ENCODE measurements around the gene MEIS3. TPM values are rescaled to one million over a fixed set of nuclear protein-coding genes. Genes with fewer than 3 reads are reported as not detected.

MEIS3 gene
- total and polyA plus RNA-seq, 10 of the 15 experiments (the other 5 are each of a cell fraction or from before 2014, with no cell fraction given) = 0.05 to 0.23 TPM; not detected in 8

DNA sequence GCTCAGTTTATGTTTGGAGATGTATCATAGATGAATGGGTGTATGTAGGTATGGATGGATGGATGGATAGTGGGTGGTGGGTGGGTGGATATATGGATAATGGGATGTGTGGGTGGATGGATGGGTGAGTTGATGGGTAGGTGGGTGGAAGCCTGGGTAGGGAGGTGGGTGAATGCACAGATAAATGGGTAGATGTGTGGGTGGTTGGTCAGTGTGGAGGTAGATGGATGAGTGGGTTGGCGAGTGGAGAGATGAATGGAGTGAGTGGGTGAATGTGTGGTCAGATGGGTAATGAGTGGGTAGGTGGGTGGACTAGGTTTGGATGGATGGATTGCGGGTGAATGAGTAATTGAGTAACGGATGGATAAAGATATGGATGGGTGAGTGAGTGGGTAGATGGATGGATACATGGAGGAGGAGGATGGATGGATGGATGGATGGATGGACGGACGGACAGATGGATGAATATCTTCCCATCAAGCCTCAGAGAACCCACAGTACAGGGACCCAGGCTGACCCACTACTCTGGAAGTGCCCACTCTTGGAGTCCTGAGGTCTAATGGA is 13.4 kb downstream of the MEIS3 start (continued):
- TF ChIP-seq, protein P1, sequence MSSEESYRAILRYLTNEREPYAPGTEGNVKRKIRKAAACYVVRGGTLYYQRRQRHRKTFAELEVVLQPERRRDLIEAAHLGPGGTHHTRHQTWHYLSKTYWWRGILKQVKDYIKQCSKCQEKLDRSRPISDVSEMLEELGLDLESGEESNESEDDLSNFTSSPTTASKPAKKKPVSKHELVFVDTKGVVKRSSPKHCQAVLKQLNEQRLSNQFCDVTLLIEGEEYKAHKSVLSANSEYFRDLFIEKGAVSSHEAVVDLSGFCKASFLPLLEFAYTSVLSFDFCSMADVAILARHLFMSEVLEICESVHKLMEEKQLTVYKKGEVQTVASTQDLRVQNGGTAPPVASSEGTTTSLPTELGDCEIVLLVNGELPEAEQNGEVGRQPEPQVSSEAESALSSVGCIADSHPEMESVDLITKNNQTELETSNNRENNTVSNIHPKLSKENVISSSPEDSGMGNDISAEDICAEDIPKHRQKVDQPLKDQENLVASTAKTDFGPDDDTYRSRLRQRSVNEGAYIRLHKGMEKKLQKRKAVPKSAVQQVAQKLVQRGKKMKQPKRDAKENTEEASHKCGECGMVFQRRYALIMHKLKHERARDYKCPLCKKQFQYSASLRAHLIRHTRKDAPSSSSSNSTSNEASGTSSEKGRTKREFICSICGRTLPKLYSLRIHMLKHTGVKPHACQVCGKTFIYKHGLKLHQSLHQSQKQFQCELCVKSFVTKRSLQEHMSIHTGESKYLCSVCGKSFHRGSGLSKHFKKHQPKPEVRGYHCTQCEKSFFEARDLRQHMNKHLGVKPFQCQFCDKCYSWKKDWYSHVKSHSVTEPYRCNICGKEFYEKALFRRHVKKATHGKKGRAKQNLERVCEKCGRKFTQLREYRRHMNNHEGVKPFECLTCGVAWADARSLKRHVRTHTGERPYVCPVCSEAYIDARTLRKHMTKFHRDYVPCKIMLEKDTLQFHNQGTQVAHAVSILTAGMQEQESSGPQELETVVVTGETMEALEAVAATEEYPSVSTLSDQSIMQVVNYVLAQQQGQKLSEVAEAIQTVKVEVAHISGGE (CRISPR knock-in tag; IDR thresholded peaks at IDR 0.05) = no peak

DNA sequence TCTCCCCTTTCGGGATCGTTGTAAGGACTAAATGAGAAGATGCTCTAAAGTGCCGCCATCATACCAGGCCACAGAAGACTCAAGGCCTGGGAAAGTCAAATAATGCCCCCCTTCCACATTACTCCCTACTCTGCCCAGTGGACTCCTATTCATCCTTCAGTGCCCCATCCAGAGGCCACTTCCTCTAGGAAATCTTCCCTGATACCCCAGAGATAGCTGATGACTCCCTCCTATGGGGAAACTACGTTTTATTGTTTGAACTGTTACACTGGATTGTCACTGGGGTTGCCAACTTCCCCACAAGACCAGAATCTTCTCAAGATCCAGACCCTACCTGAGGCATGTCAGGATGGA is 14.2 kb downstream of the MEIS3 start:
- Histone ChIP-seq H3K36me3 (ENCODE audit: control insufficient read depth in 2 of 2, insufficient read depth in 2 of 2, low read length in 1 of 2) (no peaks in the 10 kb centered on the region), H3K4me3 (no peak overlapping the region), H2AFZ (ENCODE audit: control insufficient read depth, low read depth, low read length) (no peak overlapping the region), H3K27me3 (replicated peaks in 1 of 2; ENCODE audit: control insufficient read depth in 2 of 2, insufficient read depth in 2 of 2, low read length in 1 of 2) (no peaks in the 10 kb centered on the region; a peak in 1 of 4 replicates), H3K4me1 (ENCODE audit: control insufficient read depth, insufficient read depth, low read length) (no peaks in the 10 kb centered on the region), H3K4me2 (ENCODE audit: control insufficient read depth, insufficient read depth) (no peak overlapping the region), H3K27ac (ENCODE audit: control insufficient read depth, insufficient read depth) (no peak overlapping the region), H3K9ac (ENCODE audit: control insufficient read depth, insufficient read depth, low read length) (no peak overlapping the region), H3K9me3 (replicated peaks; ENCODE audit: control insufficient read depth, insufficient read depth, low read length) (no peaks in the 10 kb centered on the region), H3K79me2 (ENCODE audit: control insufficient read depth, insufficient read depth, low read length) (no peaks in the 10 kb centered on the region), H4K20me1 (ENCODE audit: control insufficient read depth, insufficient read depth) (no peaks in the 10 kb centered on the region)
- intact Hi-C loops (cut with micrococcal nuclease; ENCODE audit: unreplicated experiment) (no loop called here), in situ Hi-C loops (cut with MboI) (no loop called here)
- POLR2A ChIA-PET = no interaction called here
- SMC1A ChIA-PET (ENCODE audit: uncharacterized antibody, unreplicated experiment) = no interaction called here
- DNase-seq (ENCODE audit: low read depth, low spot score) (no peak), ATAC-seq (no peak), FAIRE-seq (no peak)
- RAD21 ChIA-PET (ENCODE audit: unreplicated experiment) = interaction anchor here (0.6 kb wide), 1 partner anchor 28 kb away, joined by 3 read pairs; no protein-coding TSS in a partner anchor
- no TSS peak for BruUV-seq (replicated peaks)
- CTCF ChIA-PET = interaction anchor here (1.3 kb wide), 1 partner anchor 13 kb away, joined by 3 read pairs; no protein-coding TSS in a partner anchor
- WGBS (ENCODE audit: insufficient coverage, insufficient replicate concordance, low lambda C conversion rate, missing lambda C conversion rate) = 70% methylated on average over 4 of the region's 4 CpGs
- TF ChIP-seq, protein P2, sequence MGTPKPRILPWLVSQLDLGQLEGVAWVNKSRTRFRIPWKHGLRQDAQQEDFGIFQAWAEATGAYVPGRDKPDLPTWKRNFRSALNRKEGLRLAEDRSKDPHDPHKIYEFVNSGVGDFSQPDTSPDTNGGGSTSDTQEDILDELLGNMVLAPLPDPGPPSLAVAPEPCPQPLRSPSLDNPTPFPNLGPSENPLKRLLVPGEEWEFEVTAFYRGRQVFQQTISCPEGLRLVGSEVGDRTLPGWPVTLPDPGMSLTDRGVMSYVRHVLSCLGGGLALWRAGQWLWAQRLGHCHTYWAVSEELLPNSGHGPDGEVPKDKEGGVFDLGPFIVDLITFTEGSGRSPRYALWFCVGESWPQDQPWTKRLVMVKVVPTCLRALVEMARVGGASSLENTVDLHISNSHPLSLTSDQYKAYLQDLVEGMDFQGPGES (IDR thresholded peaks at IDR 0.05) = no peak
- no peak for TF ChIP-seq JUND (IDR thresholded peaks at IDR 0.05; ENCODE audit: low read depth, low read length)
- no peak for TF ChIP-seq IKZF1 (conservative IDR thresholded peaks at IDR 0.05)
- no peak for TF ChIP-seq PAX8 (IDR thresholded peaks at IDR 0.05)
- TF ChIP-seq ATF7 (IDR thresholded peaks at IDR 0.05; ENCODE audit: low read depth) = no peak
- TF ChIP-seq, protein P3, sequence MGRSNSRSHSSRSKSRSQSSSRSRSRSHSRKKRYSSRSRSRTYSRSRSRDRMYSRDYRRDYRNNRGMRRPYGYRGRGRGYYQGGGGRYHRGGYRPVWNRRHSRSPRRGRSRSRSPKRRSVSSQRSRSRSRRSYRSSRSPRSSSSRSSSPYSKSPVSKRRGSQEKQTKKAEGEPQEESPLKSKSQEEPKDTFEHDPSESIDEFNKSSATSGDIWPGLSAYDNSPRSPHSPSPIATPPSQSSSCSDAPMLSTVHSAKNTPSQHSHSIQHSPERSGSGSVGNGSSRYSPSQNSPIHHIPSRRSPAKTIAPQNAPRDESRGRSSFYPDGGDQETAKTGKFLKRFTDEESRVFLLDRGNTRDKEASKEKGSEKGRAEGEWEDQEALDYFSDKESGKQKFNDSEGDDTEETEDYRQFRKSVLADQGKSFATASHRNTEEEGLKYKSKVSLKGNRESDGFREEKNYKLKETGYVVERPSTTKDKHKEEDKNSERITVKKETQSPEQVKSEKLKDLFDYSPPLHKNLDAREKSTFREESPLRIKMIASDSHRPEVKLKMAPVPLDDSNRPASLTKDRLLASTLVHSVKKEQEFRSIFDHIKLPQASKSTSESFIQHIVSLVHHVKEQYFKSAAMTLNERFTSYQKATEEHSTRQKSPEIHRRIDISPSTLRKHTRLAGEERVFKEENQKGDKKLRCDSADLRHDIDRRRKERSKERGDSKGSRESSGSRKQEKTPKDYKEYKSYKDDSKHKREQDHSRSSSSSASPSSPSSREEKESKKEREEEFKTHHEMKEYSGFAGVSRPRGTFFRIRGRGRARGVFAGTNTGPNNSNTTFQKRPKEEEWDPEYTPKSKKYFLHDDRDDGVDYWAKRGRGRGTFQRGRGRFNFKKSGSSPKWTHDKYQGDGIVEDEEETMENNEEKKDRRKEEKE (IDR thresholded peaks at IDR 0.05) = no peak
- TF ChIP-seq EED (IDR thresholded peaks at IDR 0.05; ENCODE audit: low read depth) = no peak
- no peak for TF ChIP-seq PML (IDR thresholded peaks at IDR 0.05; ENCODE audit: low read length)
- no peak for TF ChIP-seq RAD21 (IDR thresholded peaks at IDR 0.05; ENCODE audit: insufficient read depth, low read depth, low read length)
- no peak for TF ChIP-seq SP1 (IDR thresholded peaks at IDR 0.05; ENCODE audit: low read depth, low read length)
- no peak for TF ChIP-seq SPI1 (IDR thresholded peaks at IDR 0.05; ENCODE audit: borderline replicate concordance, insufficient read depth, low read depth, low read length)
- TF ChIP-seq BMI1 (IDR thresholded peaks at IDR 0.05; ENCODE audit: borderline replicate concordance) = no peak
- TF ChIP-seq MXI1 (IDR thresholded peaks at IDR 0.05; ENCODE audit: low read depth, low read length) = no peak
